WERI-Rb-1 (cell line): Measurements from ENCODE around the gene GRID1.

Experiments used
- DNase-seq: peaks from one replicate; pipeline ENCODE4 v3.0.0-alpha.2; 2020
- H3K27ac ChIP-seq: fragments of 250-450 bp; sonication (Bioruptor Pico); 2 replicates; pipeline ENCODE4 v1.5.1; 2020; ENCODE audit warnings: mild to moderate bottlenecking, moderate library complexity
- H3K27me3 ChIP-seq: fragments of 250-450 bp; sonication (Bioruptor Pico); 2 replicates; pipeline ENCODE4 v1.5.1; 2021; ENCODE audit warnings: mild to moderate bottlenecking, low read depth, moderate library complexity; ENCODE audit not compliant: insufficient read depth, severe bottlenecking
- H3K36me3 ChIP-seq: fragments of 250-450 bp; sonication (Bioruptor Pico); 2 replicates; pipeline ENCODE4 v1.5.1; 2020; ENCODE audit warnings: mild to moderate bottlenecking, moderate library complexity
- H3K4me3 ChIP-seq: 2 replicates; pipeline ENCODE4 v1.5.1; 2011; ENCODE audit warnings: low read depth, mild to moderate bottlenecking, control low read depth, low read length
- H3K9me3 ChIP-seq: fragments of 250-450 bp; sonication (Bioruptor Pico); 2 replicates; pipeline ENCODE4 v1.5.1; 2021; ENCODE audit warnings: mild to moderate bottlenecking, moderate library complexity; ENCODE audit not compliant: severe bottlenecking
- CTCF ChIP-seq: IDR thresholded peaks from 2 replicates; pipeline ENCODE4 v1.5.1; 2011; ENCODE audit warnings: low read depth, mild to moderate bottlenecking, control low read depth, inconsistent platforms, low read length

GRID1 gene

GRCh38 chr10:86314616-86315548 is 51.7 kb downstream of the GRID1 start:
- H3K27me3 ChIP-seq = no peaks in the 10 kb centered on the region
- DNase-seq = no peak
- H3K36me3 ChIP-seq = no peaks in the 10 kb centered on the region
- no peaks in the 10 kb centered on the region for H3K9me3 ChIP-seq
- TF ChIP-seq CTCF = no peak
- no peak overlapping the region for H3K4me3 ChIP-seq
- no peak overlapping the region for H3K27ac ChIP-seq

- Histone ChIP-seq H3K9me3 (no peaks in the 10 kb centered on the region), H3K27ac (no peak overlapping the region), H3K4me3 (no peak overlapping the region), H3K27me3 (no peaks in the 10 kb centered on the region), H3K36me3 (no peaks in the 10 kb centered on the region)
- TF ChIP-seq CTCF = no peak
- no peak for DNase-seq
These were observed 53.0 kb downstream of the GRID1 start for GRCh38 chr10:86313621-86314041.

- no peak for TF ChIP-seq CTCF
- H3K9me3 ChIP-seq = no peaks in the 10 kb centered on the region
- no peak overlapping the region for H3K27ac ChIP-seq
- DNase-seq = peak; percentile 43
- H3K4me3 ChIP-seq = no peak overlapping the region
- H3K36me3 ChIP-seq = no peaks in the 10 kb centered on the region
- H3K27me3 ChIP-seq = no peaks in the 10 kb centered on the region
These were observed 53.8 kb downstream of the GRID1 start for GRCh38 chr10:86312701-86313270.

- TF ChIP-seq CTCF = no peak
- DNase-seq = no peak
- Histone ChIP-seq H3K27ac (no peak overlapping the region), H3K27me3 (no peaks in the 10 kb centered on the region), H3K4me3 (no peak overlapping the region), H3K9me3 (no peaks in the 10 kb centered on the region), H3K36me3 (no peaks in the 10 kb centered on the region)
These were observed 54.7 kb downstream of the GRID1 start for GRCh38 chr10:86311906-86312305.

- TF ChIP-seq CTCF = no peak
- Histone ChIP-seq H3K27ac (no peak overlapping the region), H3K4me3 (no peak overlapping the region), H3K36me3 (no peaks in the 10 kb centered on the region), H3K9me3 (no peaks in the 10 kb centered on the region), H3K27me3 (no peaks in the 10 kb centered on the region)
- no peak for DNase-seq
These were observed 55.4 kb downstream of the GRID1 start for GRCh38 chr10:86311190-86311589.
